Testis (tissue), 2 donors: Measurements from ENCODE around the gene SHOC2.

ENCODE experiments used
- CTCF ChIP-seq, 3 experiments: fragments of 450-650 bp in 2 of 3; fragments of 200-600 bp in 1 of 3; sonication (generic) in 1 of 3; IDR thresholded peaks; one replicate each; pipeline ENCODE4 v1.5.1; 2016 to 2019; ENCODE audit warnings: antibody characterized with exemption in 3 of 3, mild to moderate bottlenecking in 2 of 3, moderate library complexity in 1 of 3
- POLR2A ChIP-seq: fragments of 450-650 bp; IDR thresholded peaks from one replicate; pipeline ENCODE4 v1.6.1; 2017; ENCODE audit warnings: antibody characterized with exemption, mild to moderate bottlenecking, moderate library complexity

GRCh38 chr10:110973400-110973799, 54.0 kb downstream of the SHOC2 start:
- TF ChIP-seq POLR2A (no peak), CTCF (IDR thresholded peaks at IDR 0.05) (no peak)
